GM18507 (cell line): Measurements from ENCODE around the gene GPER1.

Source experiments
- DNase-seq: peaks from one replicate; pipeline ENCODE4 v3.0.0; 2011; ENCODE audit warnings: low read depth; ENCODE audit not compliant: insufficient read length; ENCODE audit errors: extremely low spot score
- FAIRE-seq: peaks from 2 replicates; lab custom pipeline; 2011; peaks lifted over from hg19 to GRCh38; lab: Jason Lieb, UNC

GPER1 gene

DNA sequence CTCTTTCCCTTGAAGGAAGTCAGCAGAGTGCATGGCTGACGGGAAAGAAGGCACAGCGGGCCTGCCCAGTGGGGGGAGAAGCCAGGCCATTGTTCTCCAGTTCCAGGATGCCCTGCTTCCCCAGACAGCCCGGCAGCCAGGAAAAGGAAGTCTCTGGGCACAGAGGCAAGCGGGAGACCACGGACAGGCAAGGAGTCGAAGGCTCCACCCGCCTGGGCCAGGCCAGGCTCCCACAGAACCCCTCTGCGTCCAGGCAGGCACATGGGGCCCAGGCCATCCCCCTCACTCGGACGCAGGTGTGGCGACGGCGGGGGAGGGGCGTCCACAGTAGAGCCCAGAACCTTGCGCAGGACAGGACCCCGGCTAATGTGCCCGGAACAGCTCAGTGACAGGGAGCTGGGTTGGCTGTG is 34.9 kb upstream of the GPER1 start:
- DNase-seq (no peak), FAIRE-seq (no peak)

DNA sequence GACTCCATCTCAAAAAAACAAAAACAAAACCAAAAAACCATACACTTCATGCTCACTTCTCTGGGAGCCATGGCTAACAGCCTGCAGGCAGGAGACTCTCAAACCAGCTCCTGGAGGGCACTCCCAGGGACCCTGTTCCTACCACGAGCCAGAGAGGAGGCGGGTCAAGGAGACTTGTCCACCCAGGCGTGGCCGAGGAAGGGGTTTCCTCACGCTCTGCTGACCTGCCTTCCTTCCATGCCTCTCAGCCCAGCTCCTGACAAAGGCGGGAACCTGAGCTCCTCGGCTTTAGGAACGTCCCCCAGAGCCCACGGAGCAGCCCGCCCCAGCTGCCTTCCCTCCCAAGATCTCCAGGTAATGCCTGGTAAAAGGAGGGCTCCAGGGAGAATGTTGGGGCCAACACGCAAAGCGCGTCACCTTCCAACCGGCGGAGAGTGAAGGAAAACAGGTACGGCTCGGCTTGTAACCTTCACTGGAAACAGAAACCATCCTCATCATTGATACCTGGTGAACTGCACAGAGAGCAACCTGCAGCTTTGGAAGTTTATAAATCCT is 34.0 kb upstream of the GPER1 start:
- DNase-seq (no peak), FAIRE-seq (no peak)

DNA sequence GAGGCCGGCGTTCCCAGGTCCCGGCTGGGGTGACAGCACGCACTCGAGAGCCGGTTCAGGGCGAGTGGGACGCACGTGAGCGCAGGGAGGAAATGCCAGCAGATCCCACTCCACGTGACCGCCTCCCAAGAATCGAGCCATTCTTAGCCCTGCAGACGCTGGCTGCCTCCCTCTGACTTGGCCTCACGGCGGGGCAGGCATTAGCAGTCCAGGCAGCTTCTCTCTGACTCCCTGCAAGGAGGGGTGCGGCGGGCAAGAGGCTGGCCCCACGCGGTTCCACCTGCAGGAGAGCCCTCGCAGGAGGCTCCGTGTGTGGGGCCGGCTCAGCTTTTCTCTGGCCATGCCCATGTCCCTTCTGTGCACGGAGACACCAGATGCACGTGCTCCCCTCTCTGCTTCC is 33.5 kb upstream of the GPER1 start:
- no peak for DNase-seq
- no peak for FAIRE-seq

DNA sequence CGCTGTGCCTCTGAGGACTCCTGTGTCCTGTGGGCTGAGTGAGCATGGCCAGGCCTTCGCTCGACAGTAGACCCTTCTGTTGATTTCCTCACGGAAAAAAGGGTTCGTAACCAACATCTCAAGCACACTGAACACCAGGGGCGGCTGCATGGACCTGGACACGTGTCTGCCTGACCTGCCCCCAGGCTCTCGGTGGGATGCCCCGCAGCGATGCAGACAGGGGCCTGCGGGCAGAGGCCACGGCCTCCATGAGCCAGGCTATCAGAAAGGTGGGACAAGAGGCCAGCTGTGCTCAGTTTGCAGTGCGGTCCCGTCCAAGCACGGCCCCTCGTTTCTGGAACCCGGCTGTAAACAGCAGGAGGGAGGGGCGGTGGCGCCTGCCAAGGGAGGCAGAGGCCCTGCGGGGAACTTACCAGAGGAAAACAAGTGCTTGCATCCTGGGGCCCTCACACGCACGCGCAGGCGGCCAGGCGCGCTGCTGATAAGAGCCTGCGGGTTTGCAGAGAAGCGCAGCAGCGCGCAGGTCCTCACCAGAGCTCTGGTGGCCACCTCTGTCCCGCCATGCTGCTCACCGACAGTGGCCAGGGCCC is 33.0 kb upstream of the GPER1 start:
- no peak for FAIRE-seq

DNA sequence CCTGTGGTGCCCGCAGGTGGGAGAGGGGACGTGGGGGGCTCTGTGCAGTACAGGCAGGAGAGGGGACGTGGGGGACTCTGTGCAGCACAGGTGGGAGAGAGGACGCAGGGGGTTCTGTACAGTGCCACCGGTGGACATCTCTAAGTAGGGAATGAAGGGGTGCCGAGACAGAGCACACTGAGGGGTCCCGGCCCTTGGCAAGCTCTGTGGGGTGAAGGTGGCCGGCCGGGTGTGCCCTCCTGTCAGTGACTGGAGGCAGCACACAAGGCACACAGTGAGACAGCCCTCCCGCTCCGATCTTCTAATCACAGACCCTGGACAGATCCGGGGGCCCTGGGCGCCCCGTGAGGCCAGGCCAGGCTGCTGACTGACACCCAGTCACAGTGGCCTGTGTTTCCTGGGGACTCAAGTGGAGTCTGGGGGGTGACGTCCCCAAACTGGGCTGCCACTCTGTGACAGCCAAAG is 32.4 kb upstream of the GPER1 start:
- FAIRE-seq (no peak), DNase-seq (no peak)

More for the DNA sequence above, 33.0 kb upstream of the GPER1 start:
- no peak for DNase-seq

DNA sequence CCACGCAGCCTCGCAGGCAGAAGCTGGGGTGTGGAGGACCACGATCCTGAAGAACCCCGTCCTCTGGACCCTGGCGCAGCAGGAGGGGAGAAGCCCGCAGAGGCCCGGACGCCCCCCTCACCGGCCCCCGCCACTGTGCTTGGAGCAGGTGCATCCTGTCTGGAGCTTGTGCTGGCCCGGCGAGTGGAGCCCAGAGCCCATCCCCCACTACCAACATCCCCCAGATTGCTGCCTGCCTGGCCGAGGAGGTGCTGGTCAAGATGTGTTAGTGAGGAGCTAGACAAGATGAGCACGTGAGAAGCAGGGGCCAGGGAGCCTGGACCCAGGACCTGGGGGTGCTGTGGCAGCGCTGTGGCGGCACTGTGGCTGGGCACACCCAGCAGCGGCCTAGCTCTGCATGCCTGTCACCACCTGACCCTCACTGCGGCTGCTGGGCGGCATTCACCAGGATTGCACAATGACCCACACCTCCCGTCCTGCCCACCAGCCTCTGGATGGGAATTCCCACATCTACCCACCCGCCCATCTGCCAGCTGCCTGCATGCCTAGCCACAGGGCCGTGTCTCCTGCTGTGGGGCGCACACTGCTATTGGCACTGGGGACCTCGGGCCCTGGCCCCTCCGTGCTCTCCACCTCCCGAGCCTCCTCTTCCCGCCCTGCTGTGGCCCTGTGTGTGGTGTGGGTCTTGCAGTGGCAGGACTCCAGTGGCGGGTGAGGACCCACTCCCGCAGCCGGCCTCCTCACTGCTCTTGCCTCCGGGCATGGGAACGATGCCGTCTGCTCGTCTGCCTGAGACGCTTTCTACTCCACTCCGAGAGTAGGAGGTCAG is 31.7 kb upstream of the GPER1 start:
- DNase-seq (no peak), FAIRE-seq (no peak)

DNA sequence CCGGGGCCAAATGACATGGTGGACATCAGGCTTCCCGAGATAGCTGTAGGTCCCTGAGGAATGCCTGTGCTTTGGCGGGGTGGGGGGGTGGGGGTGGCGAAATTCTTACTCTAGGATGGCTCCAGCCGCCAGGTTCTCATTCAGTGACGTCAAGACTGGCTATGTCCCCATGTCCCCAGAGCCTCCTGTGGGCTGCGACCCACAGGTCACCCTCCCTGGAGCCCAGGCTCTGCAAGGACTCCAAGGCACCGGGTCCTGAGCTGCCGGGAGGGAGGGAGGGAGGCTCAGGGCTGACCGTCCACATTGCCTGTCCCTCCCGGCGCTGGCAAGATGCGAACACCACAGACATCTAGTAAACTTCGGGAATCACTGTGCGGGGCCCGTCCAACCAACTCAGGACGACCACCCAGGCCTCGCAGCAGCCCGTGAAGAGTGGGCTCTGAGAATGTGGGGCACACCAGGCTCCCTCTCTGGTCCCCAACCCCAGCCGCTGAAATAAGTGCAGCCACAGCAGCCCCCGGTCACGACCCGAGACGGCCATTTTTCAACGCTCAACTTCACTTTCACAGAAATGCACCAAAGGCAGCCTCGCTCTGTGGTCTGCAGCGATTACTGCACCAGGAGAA is 31.0 kb upstream of the GPER1 start:
- DNase-seq (no peak), FAIRE-seq (no peak)

DNA sequence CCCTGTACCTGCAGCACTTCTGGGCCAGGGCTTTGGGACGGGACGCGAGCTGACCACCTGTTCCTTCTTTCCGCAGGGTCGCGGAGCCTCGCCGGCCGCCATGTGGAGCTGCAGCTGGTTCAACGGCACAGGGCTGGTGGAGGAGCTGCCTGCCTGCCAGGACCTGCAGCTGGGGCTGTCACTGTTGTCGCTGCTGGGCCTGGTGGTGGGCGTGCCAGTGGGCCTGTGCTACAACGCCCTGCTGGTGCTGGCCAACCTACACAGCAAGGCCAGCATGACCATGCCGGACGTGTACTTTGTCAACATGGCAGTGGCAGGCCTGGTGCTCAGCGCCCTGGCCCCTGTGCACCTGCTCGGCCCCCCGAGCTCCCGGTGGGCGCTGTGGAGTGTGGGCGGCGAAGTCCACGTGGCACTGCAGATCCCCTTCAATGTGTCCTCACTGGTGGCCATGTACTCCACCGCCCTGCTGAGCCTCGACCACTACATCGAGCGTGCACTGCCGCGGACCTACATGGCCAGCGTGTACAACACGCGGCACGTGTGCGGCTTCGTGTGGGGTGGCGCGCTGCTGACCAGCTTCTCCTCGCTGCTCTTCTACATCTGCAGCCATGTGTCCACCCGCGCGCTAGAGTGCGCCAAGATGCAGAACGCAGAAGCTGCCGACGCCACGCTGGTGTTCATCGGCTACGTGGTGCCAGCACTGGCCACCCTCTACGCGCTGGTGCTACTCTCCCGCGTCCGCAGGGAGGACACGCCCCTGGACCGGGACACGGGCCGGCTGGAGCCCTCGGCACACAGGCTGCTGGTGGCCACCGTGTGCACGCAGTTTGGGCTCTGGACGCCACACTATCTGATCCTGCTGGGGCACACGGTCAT is 30.3 kb upstream of the GPER1 start:
- FAIRE-seq = no peak

DNA sequence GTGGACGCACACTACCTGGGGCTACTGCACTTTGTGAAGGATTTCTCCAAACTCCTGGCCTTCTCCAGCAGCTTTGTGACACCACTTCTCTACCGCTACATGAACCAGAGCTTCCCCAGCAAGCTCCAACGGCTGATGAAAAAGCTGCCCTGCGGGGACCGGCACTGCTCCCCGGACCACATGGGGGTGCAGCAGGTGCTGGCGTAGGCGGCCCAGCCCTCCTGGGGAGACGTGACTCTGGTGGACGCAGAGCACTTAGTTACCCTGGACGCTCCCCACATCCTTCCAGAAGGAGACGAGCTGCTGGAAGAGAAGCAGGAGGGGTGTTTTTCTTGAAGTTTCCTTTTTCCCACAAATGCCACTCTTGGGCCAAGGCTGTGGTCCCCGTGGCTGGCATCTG is 29.6 kb upstream of the GPER1 start:
- no peak for FAIRE-seq
- DNase-seq = no peak

More for the DNA sequence above, 30.3 kb upstream of the GPER1 start:
- DNase-seq = no peak

DNA sequence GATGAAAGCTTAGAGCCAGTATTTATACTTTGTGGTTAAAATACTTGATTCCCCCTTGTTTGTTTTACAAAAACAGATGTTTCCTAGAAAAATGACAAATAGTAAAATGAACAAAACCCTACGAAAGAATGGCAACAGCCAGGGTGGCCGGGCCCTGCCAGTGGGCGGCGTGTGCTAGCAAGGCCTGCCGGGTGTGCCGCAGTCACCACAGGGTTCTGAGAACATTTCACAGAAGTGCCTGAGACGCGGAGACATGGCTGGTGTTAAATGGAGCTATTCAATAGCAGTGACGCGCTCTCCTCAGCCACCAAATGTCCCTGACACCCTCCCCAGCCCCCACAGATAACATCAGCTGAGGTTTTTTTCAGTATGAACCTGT is 29.1 kb upstream of the GPER1 start:
- DNase-seq = no peak
- no peak for FAIRE-seq

DNA sequence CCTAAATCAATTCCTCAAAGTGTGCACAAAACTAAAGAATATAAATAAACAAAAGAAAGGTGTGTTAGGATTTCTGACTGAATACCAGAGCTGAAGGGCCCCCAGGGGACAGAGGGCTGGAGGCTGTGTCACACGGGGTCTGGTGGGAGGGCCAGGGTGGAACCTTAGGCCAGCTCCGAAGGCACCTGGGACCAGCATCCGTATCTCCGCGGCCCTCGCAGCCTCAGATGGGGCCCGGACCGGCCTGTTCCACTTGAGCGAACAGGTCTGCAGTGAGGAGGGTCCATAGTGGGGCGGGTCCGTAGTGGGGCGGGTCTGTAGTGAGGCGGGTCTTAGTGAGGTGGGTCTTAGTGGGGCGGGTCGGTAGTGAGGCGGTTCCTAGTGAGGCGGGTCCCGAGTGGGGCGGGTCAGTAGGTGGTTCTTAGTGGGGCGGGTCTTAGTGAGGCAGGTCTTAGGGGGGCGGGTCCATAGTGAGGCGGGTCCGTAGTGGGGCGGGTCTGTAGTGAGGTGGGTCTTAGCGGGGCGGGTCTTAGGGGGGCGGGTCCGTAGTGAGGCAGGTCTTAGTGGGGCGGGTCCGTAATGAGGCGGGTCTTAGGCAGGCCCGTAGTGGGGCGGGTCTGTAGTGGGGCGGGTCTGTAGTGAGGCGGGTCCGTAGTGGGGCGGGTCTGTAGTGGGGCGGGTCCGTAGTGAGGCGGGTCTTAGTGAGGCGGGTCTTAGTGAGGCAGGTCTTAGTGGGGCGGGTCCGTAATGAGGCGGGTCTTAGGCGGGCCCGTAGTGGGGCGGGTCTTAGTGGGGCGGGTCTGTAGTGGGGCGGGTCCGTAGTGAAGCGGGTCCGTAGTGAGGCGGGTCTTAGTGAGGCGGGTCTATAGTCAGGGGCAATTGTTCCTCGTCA is 28.5 kb upstream of the GPER1 start:
- DNase-seq (peak; percentile 25), FAIRE-seq (peak; percentile 88)

DNA sequence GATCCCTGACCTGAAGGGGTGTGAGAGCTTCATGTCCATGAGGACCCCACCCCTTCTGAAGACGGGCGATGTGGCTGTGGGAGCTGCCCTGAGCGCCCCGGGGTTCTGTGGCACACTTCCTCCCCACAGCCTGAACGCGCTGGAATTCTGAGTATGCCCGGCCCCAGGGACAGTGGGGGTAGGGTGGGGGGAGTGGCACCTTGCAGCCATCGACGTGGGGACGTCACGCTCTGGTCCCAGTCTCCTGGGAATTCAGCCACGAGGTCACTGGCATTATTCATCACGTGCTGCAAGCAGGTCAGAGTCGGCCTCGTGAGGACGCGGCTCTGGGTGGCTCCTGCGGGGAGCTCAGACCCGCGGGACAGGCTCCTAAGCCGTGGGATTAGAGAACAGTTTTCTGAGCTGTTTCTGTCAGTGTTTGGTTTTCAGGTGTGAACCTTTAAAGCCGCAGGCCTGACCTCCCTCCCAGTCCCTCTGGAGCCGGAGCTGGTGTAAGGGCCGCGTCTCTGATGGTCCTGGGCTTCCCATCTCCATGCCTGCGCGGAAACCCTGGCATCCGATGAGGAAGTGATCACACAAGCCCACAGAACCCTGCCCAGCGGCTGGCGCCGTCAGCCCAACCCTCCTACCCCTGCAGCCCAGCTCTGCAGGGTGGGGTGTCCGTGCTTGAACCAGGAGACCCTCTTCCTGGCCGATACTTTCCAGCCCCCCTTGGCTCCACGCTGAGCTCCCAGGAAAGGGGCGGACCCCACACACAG is 27.4 kb upstream of the GPER1 start:
- FAIRE-seq (no peak), DNase-seq (no peak)

DNA sequence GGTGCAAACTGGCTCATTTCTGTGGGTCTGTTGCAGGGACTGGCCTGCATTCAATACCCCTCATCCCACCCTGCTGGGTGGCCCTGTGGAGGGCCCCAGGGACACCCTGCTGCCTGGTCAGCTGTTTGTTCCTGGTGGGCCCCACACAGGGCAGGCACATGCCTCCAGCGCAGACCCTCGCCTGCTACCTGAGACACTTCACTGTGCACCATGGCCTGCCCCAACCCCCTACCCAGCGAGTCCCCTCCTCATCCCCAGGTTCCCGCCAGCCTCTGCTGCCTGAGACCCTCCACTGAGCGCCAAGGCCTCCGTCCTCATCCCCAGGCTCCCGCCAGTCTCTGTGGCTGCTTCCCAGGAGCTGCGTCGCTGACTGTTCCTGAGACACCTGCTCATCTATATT is 26.7 kb upstream of the GPER1 start:
- no peak for FAIRE-seq
- no peak for DNase-seq

DNA sequence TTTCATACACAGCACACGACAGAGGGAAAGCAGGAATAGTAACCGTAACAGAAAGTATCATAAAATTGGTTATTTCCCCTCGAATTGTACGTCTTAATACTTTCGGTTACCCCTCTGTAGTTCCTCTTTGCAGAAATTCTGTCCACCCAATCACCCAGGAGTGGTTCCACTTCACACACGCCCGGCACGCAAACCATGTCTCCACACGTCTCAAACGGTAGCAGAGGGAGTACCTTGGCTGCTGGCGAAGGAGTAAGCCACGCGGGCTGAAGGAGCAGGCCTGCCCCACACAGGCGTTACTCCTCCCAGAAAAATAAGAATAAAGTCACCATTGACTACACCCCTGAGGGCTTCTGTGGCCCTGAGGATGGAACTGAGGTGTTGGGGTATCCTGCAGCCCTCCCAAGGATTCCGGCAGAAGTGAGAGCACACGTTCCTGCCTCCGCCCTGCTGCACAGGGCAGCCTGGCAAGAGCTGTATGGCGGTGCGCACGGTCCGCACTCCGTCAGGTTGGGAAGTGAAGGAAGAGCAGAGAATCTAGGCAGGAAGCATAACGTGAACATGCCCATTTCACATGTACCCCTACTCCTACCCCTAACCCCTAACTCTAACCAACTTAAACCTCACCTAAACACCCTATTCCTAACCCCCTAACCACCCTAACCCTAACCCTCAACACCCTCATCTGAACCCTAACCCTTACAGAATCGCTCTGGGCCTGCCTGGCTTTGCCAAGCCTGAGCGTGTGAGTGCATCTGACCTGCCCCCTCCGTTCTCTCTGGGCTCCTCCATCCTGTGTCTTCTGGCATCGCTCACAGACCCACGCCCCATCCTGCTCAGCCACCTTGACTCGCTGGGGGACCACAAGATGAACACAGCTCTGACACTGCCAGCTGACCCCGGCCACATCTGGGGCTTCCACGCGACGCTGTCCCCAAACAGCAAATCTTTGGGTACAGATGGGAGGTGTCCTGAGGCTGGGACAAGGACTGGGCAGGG is 25.3 kb upstream of the GPER1 start:
- DNase-seq = peak; percentile 71
- FAIRE-seq = peak; percentile 98

DNA sequence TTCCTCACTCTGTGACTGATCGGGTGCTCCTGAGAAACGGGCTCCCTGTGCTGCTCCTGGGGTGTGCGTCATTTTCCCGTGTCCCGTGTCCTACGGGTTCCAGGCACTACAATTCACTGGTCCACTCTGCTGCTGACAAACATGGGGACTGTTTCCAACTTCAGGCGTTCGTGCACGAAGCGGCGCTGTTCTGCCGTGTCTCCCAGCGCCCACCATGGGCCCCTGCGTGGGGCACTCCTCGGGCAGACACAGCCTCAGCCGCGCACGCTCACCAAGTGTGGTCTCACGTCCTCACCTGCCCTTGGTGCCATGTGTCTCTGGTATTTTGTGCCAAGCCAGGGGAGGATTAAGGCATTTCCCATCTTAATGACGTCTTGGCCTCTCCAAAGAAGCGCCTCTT is 24.6 kb upstream of the GPER1 start:
- FAIRE-seq (no peak), DNase-seq (no peak)

DNA sequence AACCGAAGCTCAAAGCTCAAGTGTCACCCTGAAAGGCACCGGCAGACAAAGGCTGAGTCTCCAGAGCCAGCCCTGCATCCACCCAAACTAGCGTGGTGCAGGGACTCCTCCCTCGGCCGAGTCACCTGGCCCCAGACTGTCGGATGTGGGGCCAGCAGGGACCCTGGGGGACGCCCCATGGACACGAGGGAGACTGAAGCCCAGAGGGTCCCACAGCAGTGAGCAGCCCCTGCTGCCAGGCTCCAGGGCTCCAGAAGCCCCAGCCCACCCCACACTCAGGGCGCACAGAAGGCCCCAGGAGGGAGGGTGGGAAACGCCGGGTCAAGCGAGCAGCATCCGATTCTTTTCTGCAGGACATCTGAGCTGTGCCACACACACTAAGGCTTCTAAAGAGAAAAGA is 23.3 kb upstream of the GPER1 start:
- no peak for DNase-seq
- FAIRE-seq = no peak

DNA sequence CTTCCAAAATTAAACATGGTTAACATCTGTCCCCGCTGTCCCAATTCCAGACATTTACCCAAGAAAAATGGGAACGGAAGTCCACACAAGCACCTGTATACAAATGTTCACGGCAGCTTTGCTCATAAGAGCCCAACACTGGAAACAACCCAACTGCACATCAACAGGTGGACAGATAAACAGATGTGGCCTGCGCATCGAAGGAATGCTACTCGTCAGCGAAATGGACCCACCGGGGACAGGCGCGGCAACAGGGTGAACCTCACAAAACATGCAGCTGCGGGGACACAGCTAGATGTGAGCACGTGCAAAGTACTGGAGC is 22.7 kb upstream of the GPER1 start:
- FAIRE-seq = no peak

More for the DNA sequence above, 22.7 kb upstream of the GPER1 start:
- no peak for DNase-seq
